ENCODE data around the gene CACNA2D1. TPM values are rescaled to one million over a fixed set of nuclear protein-coding genes. Genes with fewer than 3 reads are reported as not detected.

The CACNA2D1 gene
- total and polyA plus RNA-seq, 7 donors, result 0.23 to 115 (median 59.7) TPM

GRCh38 chr7:82358923-82359322 lies 84.7 kb downstream of the CACNA2D1 start:
- intact Hi-C loops (cut with DNase I), result no loop called here
- Histone ChIP-seq H3K27ac (no peak overlapping the region), H3K9me3 (no peaks in the 10 kb centered on the region), H3K4me1 (peaks cover 0 to 33% (median 10%) of the 10 kb centered on the region in 4 donors), H3K36me3 (no peaks in the 10 kb centered on the region), H3K4me3 (no peak overlapping the region), H3K27me3 (no peaks in the 10 kb centered on the region)
- WGBS, 2 donors, result 78 to 91% methylated on average over 5 of the region's 5 CpGs
- TF ChIP-seq CTCF (IDR thresholded peaks at IDR 0.05), result no peak
- no peak for TF ChIP-seq POLR2A (IDR thresholded peaks at IDR 0.05)
- no peak for DNase-seq

GRCh38 chr7:82358009-82358578 lies 85.5 kb downstream of the CACNA2D1 start:
- DNase-seq, result no peak
- no peak for TF ChIP-seq CTCF (IDR thresholded peaks at IDR 0.05)
- no peak for TF ChIP-seq POLR2A (IDR thresholded peaks at IDR 0.05)
- H3K27me3 ChIP-seq, result no peaks in the 10 kb centered on the region
- no peak overlapping the region for H3K27ac ChIP-seq
- peaks cover 0 to 33% (median 10%) of the 10 kb centered on the region in 4 donors for H3K4me1 ChIP-seq
- WGBS, 2 donors, result 42 to 71% methylated on average over 2 of the region's 2 CpGs
- H3K9me3 ChIP-seq, result no peaks in the 10 kb centered on the region
- H3K36me3 ChIP-seq, result no peaks in the 10 kb centered on the region
- no peak overlapping the region for H3K4me3 ChIP-seq
- intact Hi-C loops (cut with DNase I), result no loop called here

GRCh38 chr7:82348251-82348650 lies 95.3 kb downstream of the CACNA2D1 start:
- WGBS, 2 donors, result 63 to 80% methylated on average over 5 of the region's 5 CpGs
- Histone ChIP-seq H3K36me3 (peaks cover 0 to 3% (median 0%) of the 10 kb centered on the region in 4 donors), H3K9me3 (no peaks in the 10 kb centered on the region), H3K27ac (peak overlapping the region in 3 of 4 donors; percentile 21 to 24 (median 24)), H3K4me3 (peak overlapping the region in 1 of 4 donors; percentile 1), H3K27me3 (no peaks in the 10 kb centered on the region), H3K4me1 (peaks cover 0 to 15% (median 4%) of the 10 kb centered on the region in 4 donors)
- TF ChIP-seq POLR2A (IDR thresholded peaks at IDR 0.05) (no peak), POLR2AphosphoS5 (IDR thresholded peaks at IDR 0.05) (peak in 2 of 4 donors; percentile 33 to 41), EP300 (IDR thresholded peaks at IDR 0.05) (no peak), CTCF (IDR thresholded peaks at IDR 0.05) (no peak)
- intact Hi-C loops (cut with DNase I), result no loop called here
- no peak for DNase-seq

GRCh38 chr7:82347808-82348207 lies 95.8 kb downstream of the CACNA2D1 start:
- TF ChIP-seq CTCF (IDR thresholded peaks at IDR 0.05) (no peak), POLR2AphosphoS5 (IDR thresholded peaks at IDR 0.05) (no peak), EP300 (IDR thresholded peaks at IDR 0.05) (no peak), POLR2A (IDR thresholded peaks at IDR 0.05) (no peak)

GRCh38 chr7:82345886-82346285 lies 97.7 kb downstream of the CACNA2D1 start:
- Histone ChIP-seq H3K9me3 (no peaks in the 10 kb centered on the region), H3K27me3 (no peaks in the 10 kb centered on the region), H3K27ac (no peak overlapping the region), H3K4me3 (no peak overlapping the region), H3K4me1 (peaks cover 0 to 15% (median 4%) of the 10 kb centered on the region in 4 donors), H3K36me3 (peaks cover 0 to 3% (median 0%) of the 10 kb centered on the region in 4 donors)
- intact Hi-C loops (cut with DNase I), result no loop called here
- no peak for DNase-seq
- no peak for TF ChIP-seq POLR2A (IDR thresholded peaks at IDR 0.05)
- no peak for TF ChIP-seq POLR2AphosphoS5 (IDR thresholded peaks at IDR 0.05)
- TF ChIP-seq EP300 (IDR thresholded peaks at IDR 0.05), result no peak
- TF ChIP-seq CTCF (IDR thresholded peaks at IDR 0.05), result no peak

More at GRCh38 chr7:82347808-82348207, 95.8 kb downstream of the CACNA2D1 start:
- H3K4me3 ChIP-seq, result no peak overlapping the region
- peaks cover 0 to 15% (median 4%) of the 10 kb centered on the region in 4 donors for H3K4me1 ChIP-seq
- 90 to 94% methylated on average over 1 of the region's 1 CpG for WGBS, 2 donors
- intact Hi-C loops (cut with DNase I), result no loop called here
- H3K27me3 ChIP-seq, result no peaks in the 10 kb centered on the region
- peak overlapping the region in 2 of 4 donors; percentile 21 to 24 for H3K27ac ChIP-seq
- no peaks in the 10 kb centered on the region for H3K9me3 ChIP-seq
- no peak for DNase-seq
- peaks cover 0 to 3% (median 0%) of the 10 kb centered on the region in 4 donors for H3K36me3 ChIP-seq
